ENCODE data around the gene LRRC10B. TPM values are rescaled to one million over a fixed set of nuclear protein-coding genes. Genes with fewer than 3 reads are reported as not detected.
A peak's percentile ranks its signal among the peaks of the same experiment; 100 is the strongest.

The LRRC10B gene
- total RNA-seq, 1 experiment from 2014 or later: 2.6 TPM

GRCh38 chr11:61495801-61496601 lies 12.5 kb upstream of the LRRC10B start:
- H3K27me3 ChIP-seq (ENCODE audit: control insufficient read depth, insufficient read depth, low read length): no peaks in the 10 kb centered on the region
- peak; percentile 54 for DNase-seq
- no peak overlapping the region for H3K4me3 ChIP-seq (ENCODE audit: insufficient read depth, low read depth, low read length)
- H3K36me3 ChIP-seq (replicated peaks; ENCODE audit: control insufficient read depth, insufficient read depth, low read length): no peaks in the 10 kb centered on the region

GRCh38 chr11:61496602-61497400 lies 11.7 kb upstream of the LRRC10B start:
- peaks cover 1% of the 10 kb centered on the region; the same call in 1 of the 2 replicates for H3K27me3 ChIP-seq (ENCODE audit: control insufficient read depth, insufficient read depth, low read length)
- H3K36me3 ChIP-seq (replicated peaks; ENCODE audit: control insufficient read depth, insufficient read depth, low read length): no peaks in the 10 kb centered on the region
- no peak for DNase-seq
- no peak overlapping the region for H3K4me3 ChIP-seq (ENCODE audit: insufficient read depth, low read depth, low read length)

- Histone ChIP-seq H3K4me3 (ENCODE audit: insufficient read depth, low read depth, low read length) (no peak overlapping the region), H3K27me3 (ENCODE audit: control insufficient read depth, insufficient read depth, low read length) (peaks cover 1% of the 10 kb centered on the region; the same call in 1 of the 2 replicates), H3K36me3 (replicated peaks; ENCODE audit: control insufficient read depth, insufficient read depth, low read length) (no peaks in the 10 kb centered on the region)
- no peak for DNase-seq
These were observed 11.1 kb upstream of the LRRC10B start for GRCh38 chr11:61497473-61497872.

DNA sequence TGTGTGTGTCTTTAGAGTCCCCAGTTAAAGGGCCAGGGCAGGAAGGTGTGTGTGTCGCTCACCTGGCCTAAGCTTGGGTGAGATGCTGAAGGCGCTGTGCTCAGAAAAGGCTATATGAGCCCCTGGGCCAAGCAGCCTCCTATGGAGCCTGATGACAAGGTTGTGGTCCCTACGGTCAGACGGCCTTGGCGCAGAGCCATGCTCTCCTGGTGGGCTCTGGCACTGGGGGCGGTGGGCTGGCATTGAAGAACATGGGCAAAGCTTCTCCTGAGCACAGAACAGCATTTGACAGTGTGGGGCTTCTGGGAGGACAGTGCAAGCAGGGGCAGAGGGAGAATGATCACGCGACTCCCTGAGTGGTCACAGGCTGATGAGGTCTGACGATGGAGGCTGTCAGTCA lies 10.7 kb upstream of the LRRC10B start:
- H3K4me3 ChIP-seq (ENCODE audit: insufficient read depth, low read depth, low read length): no peak overlapping the region
- no peaks in the 10 kb centered on the region for H3K36me3 ChIP-seq (replicated peaks; ENCODE audit: control insufficient read depth, insufficient read depth, low read length)
- DNase-seq: peak; percentile 37
- H3K27me3 ChIP-seq (ENCODE audit: control insufficient read depth, insufficient read depth, low read length): peaks cover 1% of the 10 kb centered on the region; the same call in 1 of the 2 replicates

GRCh38 chr11:61498767-61499341 lies 9.7 kb upstream of the LRRC10B start:
- Histone ChIP-seq H3K4me3 (ENCODE audit: insufficient read depth, low read depth, low read length) (no peak overlapping the region), H3K27me3 (ENCODE audit: control insufficient read depth, insufficient read depth, low read length) (peaks cover 1% of the 10 kb centered on the region; the same call in 1 of the 2 replicates), H3K36me3 (replicated peaks; ENCODE audit: control insufficient read depth, insufficient read depth, low read length) (no peaks in the 10 kb centered on the region)
- peak; percentile 62 for DNase-seq

DNA sequence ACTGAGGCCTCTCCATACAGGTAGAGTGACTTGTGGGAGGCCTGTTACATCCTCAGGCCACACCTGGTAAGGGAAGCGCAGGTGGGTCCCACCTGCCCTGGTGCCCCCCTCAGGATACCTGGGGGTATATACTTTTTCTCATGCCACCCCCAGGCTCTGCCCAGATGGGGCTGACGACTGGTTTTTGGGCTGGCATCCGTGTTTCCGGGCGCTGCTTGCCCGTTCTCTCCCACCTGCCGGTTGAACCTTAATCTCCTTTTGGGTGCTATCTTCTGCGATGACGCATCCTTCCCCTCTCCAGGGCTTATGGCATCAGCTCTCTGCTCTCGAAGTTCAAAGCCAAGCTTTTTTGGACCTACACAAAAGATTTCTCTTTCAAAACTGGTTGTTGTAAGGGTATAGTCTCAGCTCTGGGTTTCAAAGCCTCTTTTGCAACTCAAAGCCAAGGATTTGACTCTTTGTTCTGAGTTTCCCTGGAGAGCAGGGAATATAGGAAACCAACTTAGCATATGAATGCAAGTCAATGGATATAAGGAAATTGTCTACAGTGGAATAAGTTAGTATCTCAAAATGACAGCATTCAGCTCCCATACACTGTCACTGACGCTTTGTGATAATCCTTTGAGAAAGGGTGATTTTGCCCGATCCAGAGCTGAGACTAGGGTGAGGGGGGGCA lies 8.6 kb upstream of the LRRC10B start:
- peak; percentile 78 for DNase-seq
- Histone ChIP-seq H3K27me3 (ENCODE audit: control insufficient read depth, insufficient read depth, low read length) (peaks cover 1% of the 10 kb centered on the region; the same call in 1 of the 2 replicates), H3K4me3 (ENCODE audit: insufficient read depth, low read depth, low read length) (no peak overlapping the region), H3K36me3 (replicated peaks; ENCODE audit: control insufficient read depth, insufficient read depth, low read length) (no peaks in the 10 kb centered on the region)

GRCh38 chr11:61502522-61502921 lies 6.0 kb upstream of the LRRC10B start:
- Histone ChIP-seq H3K27me3 (ENCODE audit: control insufficient read depth, insufficient read depth, low read length) (peaks cover 15% of the 10 kb centered on the region), H3K4me3 (ENCODE audit: insufficient read depth, low read depth, low read length) (no peak overlapping the region), H3K36me3 (replicated peaks; ENCODE audit: control insufficient read depth, insufficient read depth, low read length) (no peaks in the 10 kb centered on the region)
- DNase-seq: no peak

DNA sequence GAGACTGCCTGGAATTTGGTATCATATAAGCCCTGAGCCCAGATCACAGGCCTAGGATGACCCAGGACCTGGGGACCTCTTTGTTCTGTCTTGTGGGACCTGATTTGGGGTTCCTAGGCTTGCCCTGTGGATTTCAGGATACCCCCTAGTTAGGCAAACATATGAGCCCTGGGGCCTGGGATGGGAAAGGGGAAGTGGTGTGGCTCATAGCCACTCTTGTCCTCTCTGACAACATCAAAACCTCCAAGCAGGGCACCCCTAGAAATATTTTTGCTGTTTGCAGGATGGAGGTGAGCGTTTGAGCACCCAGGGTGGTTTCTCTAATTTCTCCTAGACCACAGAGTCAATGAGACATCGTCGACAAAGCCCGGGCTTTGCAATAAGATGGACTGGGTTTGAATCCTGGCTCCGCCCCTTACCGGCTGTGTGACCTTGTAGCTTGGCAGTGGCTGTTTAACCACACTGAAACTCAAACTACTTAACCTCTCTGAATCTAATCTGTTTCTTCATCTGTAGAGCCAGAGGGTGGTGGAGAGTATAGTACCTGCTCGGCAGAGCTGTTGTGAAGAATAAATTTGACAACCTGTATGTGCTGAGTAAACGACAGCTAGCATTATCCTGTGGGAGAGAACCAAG lies 5.3 kb upstream of the LRRC10B start:
- peaks cover 22% of the 10 kb centered on the region for H3K27me3 ChIP-seq (ENCODE audit: control insufficient read depth, insufficient read depth, low read length)
- H3K36me3 ChIP-seq (replicated peaks; ENCODE audit: control insufficient read depth, insufficient read depth, low read length): no peaks in the 10 kb centered on the region
- DNase-seq: no peak
- no peak overlapping the region for H3K4me3 ChIP-seq (ENCODE audit: insufficient read depth, low read depth, low read length)

- Histone ChIP-seq H3K36me3 (replicated peaks; ENCODE audit: control insufficient read depth, insufficient read depth, low read length) (no peaks in the 10 kb centered on the region), H3K27me3 (ENCODE audit: control insufficient read depth, insufficient read depth, low read length) (peaks cover 36% of the 10 kb centered on the region), H3K4me3 (ENCODE audit: insufficient read depth, low read depth, low read length) (no peak overlapping the region)
- no peak for DNase-seq
These were observed 3.4 kb upstream of the LRRC10B start for GRCh38 chr11:61505106-61505505.

DNA sequence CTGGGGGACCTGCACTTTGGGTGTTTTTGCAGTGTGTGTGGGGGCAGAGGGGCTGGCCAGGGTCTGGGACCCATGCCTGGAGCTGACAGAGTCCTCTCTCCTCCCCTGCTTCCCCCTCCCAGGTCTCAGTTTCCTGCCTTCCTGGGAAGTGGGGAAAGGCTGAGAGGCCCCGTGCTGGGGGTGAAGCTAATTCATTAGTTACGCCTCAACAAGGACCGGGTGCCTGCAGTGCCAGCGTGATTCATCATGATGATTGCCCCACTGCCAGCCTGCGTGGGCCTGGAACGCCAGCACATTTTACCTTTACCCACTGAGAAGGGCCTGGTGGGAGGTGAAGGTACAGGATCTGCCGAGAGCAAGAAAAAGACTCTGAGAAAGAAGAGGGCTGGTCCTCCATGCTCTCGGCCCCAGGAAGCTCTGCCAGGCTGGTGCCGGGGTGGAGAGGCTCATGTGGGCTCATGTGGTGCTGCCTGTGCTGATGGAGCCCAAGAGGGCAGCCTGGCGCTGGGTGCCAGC lies 2.9 kb upstream of the LRRC10B start:
- no peak for DNase-seq
- H3K36me3 ChIP-seq (replicated peaks; ENCODE audit: control insufficient read depth, insufficient read depth, low read length): no peaks in the 10 kb centered on the region
- no peak overlapping the region for H3K4me3 ChIP-seq (ENCODE audit: insufficient read depth, low read depth, low read length)
- H3K27me3 ChIP-seq (ENCODE audit: control insufficient read depth, insufficient read depth, low read length): peaks cover 42% of the 10 kb centered on the region

DNA sequence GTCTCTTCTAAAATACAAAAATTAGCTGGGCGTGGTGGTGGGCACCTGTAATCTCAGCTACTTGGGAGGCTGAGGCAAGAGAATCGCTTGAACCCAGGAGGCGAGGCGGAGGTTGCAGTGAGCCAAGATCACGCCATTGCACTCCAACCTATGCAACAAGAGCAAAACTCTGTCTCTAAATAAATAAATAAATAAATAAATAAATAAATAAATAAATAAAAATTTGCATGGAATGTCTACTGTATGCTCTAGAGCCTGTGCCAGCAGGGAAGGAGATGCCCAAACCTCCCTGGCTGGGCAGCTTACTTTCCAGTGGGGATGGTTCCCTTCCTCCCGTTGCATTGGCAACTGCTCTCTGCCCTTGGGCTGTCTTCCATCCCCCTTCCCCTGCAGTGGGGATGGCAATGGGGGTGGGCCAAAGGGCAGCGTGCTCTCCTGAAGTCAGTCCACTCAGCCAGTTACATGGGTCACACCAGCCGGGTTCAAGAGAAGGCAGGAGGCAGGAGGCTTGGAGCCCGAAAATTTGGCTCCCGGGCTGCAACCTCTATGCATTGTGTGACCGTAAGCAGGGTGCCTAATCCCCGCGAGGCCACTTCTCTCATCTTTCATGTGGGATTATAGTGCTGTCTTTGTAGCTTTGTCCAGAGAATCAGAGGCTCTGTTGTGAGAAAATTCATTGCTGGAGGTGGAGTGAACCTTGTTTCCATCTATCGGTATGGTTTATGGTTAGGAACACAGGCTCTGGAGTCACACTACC lies 1.4 kb upstream of the LRRC10B start:
- DNase-seq: peak; percentile 56
- Histone ChIP-seq H3K4me3 (ENCODE audit: insufficient read depth, low read depth, low read length) (no peak overlapping the region), H3K27me3 (ENCODE audit: control insufficient read depth, insufficient read depth, low read length) (peaks cover 43% of the 10 kb centered on the region), H3K36me3 (replicated peaks; ENCODE audit: control insufficient read depth, insufficient read depth, low read length) (no peaks in the 10 kb centered on the region)

- DNase-seq: peak; percentile 94
- Histone ChIP-seq H3K4me3 (ENCODE audit: insufficient read depth, low read depth, low read length) (peak overlapping the region; percentile 45), H3K36me3 (replicated peaks; ENCODE audit: control insufficient read depth, insufficient read depth, low read length) (no peaks in the 10 kb centered on the region), H3K27me3 (ENCODE audit: control insufficient read depth, insufficient read depth, low read length) (peaks cover 43% of the 10 kb centered on the region)
These were observed 787 bp downstream of the LRRC10B start for GRCh38 chr11:61509043-61510029.

Measured in H7 (cell line).